ENCODE data around the gene GSC2.
"Not testable (repeated sequence)": the region's sequence is repeated elsewhere in the genome, so short reads cannot be mapped to it uniquely, and the experiment has no call there.

GSC2 gene

DNA sequence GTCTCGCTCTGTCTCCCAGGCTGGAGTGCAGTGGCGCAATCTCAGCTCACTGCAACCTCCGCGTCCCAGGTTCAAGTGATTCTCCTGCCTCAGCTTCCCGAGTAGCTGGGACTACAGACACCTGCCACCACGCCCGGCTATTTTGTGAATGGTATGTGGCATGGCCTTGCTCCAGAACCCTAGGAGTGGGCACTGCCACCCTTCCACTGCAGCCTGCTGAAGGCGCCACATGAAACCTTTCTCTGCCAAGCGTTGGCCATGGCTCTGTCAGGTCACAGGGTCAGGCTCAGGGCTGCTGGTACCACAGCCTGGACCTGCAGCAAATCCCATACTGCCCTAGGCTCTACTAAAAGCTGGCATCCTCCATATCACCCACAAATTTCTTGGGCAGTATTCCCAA lies 6.0 kb upstream of the GSC2 start:
- not testable (repeated sequence) for DNase-seq (ENCODE audit: low read depth in 2 of 2)

DNA sequence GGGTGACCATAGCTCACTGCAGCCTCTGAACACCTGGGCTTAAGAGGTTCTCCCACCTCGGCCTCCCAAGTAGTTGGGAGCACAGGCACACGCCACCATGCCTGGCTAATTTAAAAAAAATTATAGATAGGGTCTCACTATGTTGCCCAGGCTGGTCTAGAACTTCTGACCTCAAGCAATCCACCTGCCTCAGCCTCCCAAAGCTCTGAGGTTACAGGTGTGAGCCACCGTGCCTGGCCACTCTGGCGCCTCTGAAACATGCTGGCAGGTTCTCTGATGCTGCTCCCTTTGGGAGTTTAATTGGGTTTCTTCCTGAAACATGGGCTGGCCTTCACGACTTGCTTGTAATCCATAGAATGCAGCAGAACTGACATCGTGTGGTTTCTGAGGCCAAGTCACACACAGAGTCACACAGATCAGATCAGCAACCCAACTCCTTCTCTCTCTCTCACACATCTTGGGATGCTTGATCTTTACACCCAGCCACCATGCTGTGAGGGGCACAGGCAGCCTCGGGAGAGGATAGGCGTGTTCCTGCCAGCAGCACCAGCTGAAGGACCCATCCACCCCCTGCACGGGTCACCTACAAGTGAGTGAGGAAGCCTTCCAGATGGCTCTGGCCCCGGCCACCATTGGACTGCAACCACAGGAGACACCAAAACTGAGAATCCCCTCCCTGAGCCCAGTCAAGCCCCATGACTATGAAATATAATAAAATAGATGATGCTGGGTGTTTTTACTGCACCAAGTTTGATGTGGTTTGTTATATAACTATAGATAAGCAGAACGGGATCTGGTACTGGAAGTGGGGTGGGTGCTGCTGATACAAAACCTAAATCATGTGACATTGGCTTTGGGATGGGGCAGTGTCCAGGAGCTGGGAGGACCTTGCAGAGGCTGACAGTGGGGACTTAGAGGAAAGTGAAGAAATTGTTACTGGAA lies 3.1 kb upstream of the GSC2 start:
- no peak for DNase-seq (ENCODE audit: low read depth in 2 of 2)

DNA sequence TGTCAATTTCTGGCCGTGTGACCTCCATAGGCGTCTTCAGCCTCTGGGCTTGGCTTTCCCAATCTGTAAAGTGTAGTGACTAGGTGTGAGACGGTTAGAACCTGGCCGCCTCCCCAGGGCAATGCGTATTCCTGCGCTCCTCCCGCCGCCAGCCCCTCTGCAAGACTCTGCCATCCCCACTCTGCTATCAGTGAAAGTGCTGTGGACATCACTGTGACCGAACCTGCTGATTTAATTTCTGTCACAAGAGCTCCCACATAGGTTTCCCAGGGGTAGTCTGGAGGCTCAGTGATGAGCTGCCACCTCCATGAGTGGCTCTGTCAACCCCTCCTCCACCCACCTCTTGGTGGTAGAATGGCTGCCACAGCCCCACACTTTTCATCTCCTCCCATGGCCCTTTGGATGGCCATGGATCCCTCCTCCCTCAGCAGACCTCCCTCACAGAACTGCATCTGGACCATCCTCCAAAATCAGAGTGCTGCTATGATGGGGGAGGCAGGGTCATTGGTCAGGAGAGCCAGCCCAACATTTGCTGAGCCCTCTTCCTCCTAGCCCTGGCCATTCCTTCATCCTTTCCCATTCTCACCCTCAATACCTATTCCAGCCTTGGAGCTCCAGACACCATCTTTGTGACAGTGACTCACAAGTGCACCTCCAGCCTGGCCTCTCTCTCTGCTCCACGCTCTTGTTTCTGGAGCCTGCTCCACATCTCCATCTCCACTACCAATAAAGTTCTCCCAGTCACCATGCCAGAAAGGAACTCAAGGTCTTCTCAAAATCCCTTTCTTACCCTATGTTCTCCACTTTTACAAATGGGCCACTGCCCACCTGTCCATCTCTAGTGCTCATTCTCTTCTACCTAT lies 1.5 kb upstream of the GSC2 start:
- no peak for DNase-seq (ENCODE audit: low read depth in 2 of 2)

DNA sequence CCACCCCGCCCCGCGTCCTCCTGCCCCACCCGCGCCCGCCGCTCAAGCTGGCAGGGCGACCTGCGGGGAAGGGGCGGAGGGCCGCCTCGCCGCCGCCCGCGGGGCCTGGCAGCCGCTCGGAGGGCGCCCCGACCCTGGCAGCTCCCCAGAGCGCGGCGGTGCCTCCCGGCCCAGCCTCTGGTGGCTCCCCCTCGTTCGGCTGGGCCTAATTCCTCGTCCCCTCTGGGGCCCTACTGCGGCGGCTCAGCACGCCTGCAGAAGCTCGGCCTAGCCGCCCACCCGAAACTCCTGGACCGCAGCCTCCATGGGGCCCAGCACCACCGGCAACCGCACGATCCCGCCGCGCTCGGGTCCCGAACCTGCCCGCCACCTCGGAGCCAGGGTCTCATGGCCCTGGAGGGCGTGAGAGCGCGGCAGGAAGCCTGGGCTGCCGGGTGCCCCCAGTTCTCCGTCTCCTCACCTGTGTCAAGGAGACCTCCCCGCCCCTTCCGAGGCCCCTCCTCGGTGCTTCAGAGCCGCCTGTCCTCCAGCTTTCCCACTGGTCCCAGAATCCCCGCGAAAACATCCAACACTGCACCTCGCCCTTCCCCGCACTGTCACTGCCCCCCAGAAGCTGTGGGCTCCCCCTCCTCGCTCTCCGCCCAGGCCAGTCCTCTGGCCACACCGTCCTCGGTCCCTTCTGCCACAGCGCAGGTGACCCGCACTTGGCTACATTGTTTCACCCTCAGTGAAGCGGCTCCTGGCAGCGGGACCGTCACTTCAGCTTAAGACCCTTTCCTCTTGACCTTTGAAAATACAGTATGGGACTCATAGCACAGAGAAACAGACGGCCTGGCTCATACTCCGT lies 613 bp upstream of the GSC2 start:
- no peak for DNase-seq (ENCODE audit: low read depth in 2 of 2)

DNA sequence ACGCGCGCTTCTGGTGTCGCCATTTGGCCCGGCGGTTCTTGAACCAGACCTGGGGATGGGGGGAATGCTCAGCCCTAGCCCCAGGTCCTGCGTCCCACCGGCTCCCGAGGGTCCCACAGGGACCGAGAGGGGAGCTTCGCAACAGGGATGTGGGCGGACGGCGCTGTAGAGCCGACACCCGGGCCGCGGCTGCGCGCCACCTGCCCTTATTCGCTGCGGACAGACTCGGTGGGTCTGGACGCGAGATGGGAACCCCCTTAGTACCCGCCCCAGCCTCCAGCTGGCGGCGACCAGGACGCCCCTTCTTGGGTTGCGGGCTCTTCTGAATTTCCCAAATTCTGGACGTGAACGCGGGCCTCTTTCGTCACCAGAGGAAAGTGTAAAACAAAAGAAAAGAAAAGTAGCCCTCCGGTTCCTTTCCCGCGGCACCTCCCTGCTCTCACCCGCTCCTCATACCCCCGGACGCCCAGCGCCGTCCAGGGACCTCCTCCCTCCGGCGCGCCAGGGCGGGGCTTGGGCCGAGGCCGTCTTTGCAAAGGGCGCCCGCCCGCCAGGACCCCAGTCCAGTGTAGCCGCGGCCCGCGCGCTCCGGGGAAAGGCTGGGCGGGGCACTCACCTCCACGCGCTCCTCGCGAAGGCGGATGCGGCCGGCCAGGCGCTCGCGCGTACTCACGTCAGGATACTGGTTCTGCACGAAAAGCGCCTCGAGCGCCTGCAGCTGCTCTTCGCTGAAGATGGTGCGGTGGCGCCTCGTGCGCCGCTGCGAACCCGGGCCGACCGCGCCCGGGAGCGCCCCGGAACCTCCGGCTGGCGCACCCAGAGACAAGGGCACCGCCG lies 827 bp downstream of the GSC2 start:
- no peak for DNase-seq (ENCODE audit: low read depth in 2 of 2)

DNA sequence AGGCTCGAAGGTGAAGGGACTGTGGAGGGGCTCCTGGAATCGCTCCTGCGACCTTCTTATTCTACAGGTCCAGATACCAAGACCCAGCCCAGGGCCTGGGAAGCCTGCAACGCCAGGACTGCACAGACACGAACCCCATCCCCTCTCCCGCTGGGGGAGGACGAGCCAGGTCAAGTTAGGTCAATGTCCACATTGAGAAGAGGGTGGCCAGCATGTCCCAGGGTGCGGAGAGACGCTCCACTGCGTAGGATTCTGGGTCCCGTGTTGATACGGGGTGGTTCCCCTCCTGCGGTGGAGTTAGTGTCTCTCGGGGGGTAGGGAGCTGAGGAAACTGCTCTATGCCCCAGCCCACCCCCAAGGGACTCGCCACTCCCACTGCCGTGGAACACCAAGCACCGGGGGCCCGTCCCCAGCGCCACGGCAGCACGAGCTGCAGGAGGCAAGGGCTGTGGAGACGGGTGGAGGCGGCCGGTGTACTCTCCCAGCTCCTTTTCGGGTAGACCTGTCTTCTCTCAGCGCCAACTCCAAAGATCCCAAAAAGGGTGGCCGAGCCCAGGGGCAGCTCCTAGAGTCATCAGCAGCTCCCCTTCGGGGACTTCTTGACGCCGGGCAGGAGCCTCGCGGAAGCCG lies 1.6 kb downstream of the GSC2 start:
- DNase-seq (ENCODE audit: low read depth in 2 of 2), result no peak

DNA sequence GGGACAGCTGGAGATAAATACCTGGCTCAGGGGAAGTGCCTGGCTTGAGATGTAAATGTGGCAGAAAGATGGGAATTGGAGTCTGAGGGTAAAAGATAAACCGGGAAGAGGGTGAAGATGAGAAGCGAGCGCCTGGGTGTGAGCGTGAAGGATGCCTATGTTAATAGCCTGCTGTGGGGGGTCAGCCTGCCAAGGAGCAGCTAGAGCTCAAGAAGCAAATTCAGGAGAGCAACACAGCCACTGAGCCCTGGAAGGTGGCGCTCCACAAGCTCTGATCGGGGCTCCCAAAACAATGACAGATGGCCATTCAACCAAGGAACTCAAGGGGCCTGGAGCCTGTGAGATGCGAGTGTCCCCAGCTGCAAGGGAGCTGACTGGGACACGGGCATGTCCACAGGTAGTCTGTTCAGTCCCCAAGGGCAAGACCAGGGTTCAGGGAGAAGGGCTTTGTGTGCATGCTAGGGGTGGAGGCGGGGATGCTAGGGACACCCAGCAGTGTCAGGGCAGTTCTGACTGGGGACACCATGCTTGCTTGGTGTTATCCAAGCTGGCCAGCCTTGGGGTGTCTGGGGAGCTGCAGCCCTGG lies 2.8 kb downstream of the GSC2 start:
- DNase-seq (ENCODE audit: low read depth in 2 of 2), result no peak

DNA sequence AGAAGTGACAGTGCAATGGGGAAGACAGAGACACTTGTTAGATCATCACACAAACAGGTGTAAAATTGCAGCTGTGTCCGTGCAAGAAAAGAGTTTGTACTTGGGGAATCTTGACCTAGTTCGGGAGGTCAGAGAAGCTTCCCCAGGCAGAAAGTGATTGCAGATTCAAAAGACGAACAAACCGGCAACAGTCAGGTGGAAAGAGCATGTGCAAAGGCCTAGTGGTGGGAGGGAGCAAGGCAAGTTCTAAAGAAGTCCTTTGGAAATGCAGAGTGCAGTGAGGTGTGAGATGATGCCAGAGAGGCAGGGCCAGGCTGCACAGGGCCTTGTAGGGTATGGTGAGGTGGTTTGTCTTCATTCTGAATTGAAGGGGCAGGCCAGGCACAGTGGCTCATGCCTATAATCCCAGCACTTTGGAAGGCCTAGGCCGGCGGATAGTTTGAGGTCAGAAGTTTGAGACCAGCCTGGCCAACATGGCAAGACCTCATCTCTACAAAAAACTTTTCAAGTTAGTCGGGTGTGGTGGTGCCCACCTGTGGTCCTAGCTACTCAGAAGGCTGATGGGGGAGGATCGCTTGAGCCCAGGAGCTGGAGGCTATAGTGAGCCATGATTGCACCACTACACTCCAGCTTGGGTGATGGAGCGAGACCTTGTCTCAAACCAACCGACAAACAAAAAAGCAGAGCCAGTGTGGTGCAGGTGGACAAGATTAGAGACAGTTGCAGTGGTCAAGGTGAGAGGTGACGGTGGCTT lies 3.7 kb downstream of the GSC2 start:
- no peak for DNase-seq (ENCODE audit: low read depth in 2 of 2)

DNA sequence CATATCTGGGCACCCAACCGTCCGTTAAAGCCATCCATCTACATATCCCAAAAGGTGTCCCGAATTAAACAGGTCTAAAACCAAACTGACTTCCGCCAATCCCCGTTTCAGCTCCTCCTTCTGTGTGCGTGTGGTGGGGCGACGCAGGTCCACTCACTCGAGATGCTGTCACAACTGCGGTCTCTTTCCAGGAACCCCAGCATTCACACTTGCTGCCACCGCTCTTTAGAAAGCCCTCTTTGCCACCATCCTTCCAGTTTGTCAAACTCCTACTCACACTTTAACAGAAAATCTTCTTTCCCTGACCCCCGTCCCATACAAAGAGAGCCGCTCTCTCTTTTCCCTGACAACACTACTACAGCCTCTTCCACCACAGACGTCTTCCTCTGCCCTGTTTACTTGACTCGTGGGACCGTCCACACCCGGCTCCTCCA lies 6.1 kb downstream of the GSC2 start:
- no peak for DNase-seq (ENCODE audit: low read depth in 2 of 2)

DNA sequence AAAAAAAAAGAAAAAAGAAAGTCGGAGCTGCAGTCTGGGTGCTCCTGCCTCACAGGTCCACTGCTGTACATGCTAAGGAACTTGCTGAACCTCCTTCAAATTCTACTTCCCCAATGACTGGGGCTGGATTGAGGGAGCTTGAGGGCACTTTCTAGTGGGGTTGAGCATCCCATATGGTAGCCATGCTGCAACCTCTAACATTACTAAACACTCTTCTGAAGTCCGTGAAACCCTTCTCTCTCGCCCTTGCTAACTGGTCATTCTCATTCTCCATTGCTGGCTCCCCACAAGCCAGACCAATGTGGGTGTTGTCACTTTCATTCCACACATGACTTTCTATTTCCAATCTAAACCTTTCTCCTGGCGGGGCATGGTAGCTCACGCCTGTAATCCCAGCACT lies 6.9 kb downstream of the GSC2 start:
- no peak for DNase-seq (ENCODE audit: low read depth in 2 of 2)

DNA sequence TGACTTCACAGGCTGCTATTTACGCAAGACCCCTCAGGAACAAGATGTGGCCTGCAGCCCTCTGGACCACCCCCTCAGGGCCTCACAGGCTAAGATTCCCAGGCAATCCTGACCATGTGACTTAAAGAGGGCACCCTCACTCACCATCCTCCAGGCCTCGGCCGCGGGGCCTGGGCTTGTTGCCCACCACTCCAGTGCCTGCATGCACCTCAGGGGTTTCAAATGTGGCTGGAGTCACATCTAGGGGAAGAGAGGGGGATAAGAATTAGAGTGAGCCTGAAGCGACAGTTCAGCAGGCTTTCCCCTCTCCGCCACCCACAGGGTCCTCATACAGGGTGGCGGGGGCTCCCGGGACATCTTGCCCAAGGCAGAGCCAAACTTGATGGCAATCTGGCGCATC lies 7.7 kb downstream of the GSC2 start:
- no peak for DNase-seq (ENCODE audit: low read depth in 2 of 2)

DNA sequence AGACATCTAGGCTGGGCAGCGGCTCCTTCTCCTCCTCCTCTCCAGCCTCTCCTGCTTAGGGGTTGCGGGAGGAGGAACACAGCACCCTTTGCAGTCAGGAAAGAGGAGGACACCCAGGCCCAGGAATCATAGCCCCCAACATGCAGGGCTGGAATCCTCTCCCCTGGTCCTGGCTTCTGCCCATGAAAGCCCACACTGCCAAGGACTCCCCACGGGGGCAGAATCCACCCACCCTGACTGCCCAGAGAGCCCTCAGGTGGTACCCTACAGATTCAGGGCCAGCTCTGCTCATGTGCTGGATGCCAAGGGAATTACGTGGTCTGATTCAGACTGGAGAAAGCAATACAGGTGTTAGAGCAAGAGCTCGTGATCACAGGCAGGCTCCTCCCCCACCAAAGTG lies 10.1 kb downstream of the GSC2 start:
- no peak for DNase-seq (ENCODE audit: low read depth in 2 of 2)

DNA sequence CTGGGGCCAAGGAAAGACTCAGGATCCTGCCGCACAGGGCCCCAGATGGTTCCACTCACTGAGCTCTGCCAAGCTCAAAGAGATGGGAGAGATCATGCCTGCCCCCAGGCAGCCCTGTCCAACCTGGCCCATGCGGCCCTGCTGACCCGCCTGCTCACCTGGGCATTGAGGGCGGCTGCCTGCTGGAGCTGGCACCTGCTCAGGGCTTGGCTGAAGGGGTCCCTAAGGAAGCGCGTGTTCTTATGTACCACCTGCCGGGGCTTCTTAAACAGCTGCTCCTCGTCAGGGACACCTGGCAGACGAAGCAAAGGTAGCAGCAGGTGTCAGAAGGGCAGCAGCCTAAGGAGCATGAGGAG lies 11.1 kb downstream of the GSC2 start:
- DNase-seq (ENCODE audit: low read depth in 2 of 2), result no peak

DNA sequence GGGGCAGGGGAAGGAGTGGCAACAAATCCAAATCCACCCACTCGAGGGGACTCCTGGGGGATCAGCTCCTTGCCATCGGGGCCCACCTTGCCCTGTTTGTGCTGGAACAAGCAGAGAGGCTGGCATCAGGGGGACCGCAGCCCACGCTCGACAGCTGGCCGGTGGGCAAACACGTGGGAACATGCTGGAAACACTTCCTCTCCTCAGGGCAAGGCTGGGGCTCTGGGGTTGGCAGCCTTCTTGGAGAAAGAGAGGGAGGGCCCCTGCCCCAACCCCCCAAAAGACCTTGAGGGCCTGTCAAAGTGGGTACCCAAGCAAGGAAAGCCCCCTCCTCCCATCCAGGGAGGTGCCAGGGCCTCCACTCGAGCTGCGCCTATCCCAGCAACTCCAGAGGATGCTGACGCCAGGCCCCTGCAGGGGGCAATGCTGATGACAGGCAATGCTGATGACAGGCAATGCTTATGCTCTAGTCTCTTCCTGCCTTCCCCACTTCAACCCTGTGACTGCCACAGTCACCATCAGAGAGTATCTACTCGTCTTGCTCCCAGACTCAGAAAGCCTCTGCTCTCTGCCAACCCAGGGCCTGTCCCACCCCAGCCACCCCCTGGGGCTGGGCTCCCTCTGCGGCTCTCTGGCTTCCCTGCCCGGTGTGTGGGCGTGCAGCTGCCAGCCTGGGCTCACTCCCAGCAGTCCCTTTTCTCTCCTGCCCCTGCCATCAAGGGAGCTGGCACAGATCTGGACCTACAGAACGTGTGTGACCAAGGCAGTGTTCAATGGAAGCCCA lies 11.7 kb downstream of the GSC2 start:
- no peak for DNase-seq (ENCODE audit: low read depth in 2 of 2)

DNA sequence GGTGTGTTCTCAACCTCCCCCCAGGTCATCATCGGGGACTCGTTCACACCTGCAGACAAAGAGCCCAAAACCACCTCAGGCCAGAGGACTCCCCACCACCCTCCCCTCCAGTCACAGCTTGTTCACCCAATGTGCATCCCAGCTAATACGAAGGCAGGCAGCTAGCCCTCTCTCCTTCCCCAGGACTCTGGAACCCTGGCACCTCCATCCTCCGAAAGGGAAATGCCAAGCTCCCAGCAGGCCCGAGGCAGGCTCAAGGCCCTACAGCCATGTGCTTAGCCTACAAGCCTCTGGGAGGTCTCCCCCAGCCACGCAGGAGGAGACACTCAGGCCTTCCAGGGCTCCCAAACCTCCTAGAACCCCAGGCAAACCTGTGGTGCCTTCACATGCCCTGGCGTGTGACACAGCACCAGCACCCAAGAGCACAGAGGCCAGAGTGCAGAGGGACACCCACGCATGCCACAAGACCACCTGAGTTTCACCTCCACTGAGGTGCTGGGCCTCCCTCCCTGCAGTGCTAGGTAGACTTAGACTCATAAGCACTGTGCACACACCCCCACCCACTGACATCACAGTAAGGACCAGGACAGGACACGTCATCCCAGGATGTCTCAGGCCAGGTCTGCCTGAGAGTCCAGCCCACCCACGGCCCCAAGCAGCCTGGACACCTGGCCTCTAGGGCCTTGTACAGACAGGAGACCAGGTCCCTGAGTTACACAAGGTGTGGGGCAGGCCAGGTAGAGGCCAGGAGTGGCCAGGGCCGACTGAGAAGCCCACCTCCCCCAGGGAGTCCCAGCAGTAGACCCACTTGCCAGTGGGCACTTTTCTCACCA lies 12.5 kb downstream of the GSC2 start:
- DNase-seq (ENCODE audit: low read depth in 2 of 2), result no peak

DNA sequence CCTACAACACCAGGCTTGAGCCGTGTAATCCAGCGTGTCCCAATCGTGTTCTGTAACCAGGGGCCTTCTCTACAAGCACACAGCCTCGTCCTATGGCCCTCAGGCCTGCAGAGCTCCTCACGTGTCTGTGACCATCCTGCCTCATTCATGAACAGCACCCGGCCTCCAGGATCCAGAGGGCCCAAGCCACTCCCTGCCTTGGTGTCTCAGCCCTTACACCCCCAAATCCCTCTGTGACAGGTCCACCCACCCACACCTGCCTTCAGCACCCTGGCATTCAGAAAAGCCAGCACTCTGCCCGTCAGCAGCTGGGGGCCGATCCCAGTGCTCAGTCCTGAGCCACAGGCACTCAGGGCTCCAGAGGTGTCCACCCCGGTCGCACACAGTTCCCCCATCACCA lies 13.2 kb downstream of the GSC2 start:
- no peak for DNase-seq (ENCODE audit: low read depth in 2 of 2)

DNA sequence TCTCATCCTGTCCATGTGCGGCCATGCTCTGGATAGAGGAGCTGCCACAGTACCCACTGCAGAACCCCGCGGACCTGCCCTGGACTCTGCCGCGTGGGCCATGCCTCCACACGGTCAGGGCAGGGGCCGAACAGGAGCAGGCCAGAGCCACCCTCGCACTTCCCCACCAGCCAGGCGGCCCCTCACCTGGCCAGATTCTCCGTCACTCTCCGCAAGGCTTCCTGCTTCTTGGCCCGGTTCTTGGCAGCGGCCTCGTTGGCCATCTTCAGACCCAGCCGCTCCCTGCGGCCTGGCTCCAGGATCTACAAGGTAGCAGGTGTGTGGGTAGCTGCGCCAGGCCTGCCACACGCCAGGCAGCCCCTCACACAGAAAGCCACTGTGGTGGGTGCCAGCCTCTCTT lies 15.2 kb downstream of the GSC2 start:
- DNase-seq (ENCODE audit: low read depth in 2 of 2), result no peak
